ENCODE measurements around the gene ZNF496.

Gene ZNF496

GRCh38 chr1:247330548-247331171 lies 1.0 kb downstream of the ZNF496 start:
- H3K4me3 ChIP-seq (ENCODE audit: low read depth, low read length): peak overlapping the region; percentile 88

GRCh38 chr1:247329097-247329617 lies 2.5 kb downstream of the ZNF496 start:
- H3K4me3 ChIP-seq (ENCODE audit: low read depth, low read length): no peak overlapping the region

GRCh38 chr1:247328311-247328710 lies 3.4 kb downstream of the ZNF496 start:
- no peak overlapping the region for H3K4me3 ChIP-seq (ENCODE audit: low read depth, low read length)

GRCh38 chr1:247326411-247327130 lies 5.1 kb downstream of the ZNF496 start:
- no peak overlapping the region for H3K4me3 ChIP-seq (ENCODE audit: low read depth, low read length)

GRCh38 chr1:247324923-247325322 lies 6.7 kb downstream of the ZNF496 start:
- no peak overlapping the region for H3K4me3 ChIP-seq (ENCODE audit: low read depth, low read length)

GRCh38 chr1:247324204-247324787 lies 7.4 kb downstream of the ZNF496 start:
- H3K4me3 ChIP-seq (ENCODE audit: low read depth, low read length): no peak overlapping the region

GRCh38 chr1:247322849-247323586 lies 8.6 kb downstream of the ZNF496 start:
- H3K4me3 ChIP-seq (ENCODE audit: low read depth, low read length): no peak overlapping the region

GRCh38 chr1:247322442-247322841 lies 9.2 kb downstream of the ZNF496 start:
- no peak overlapping the region for H3K4me3 ChIP-seq (ENCODE audit: low read depth, low read length)

- H3K4me3 ChIP-seq (ENCODE audit: low read depth, low read length): no peak overlapping the region
Measured at GRCh38 chr1:247317702-247318101, 14.0 kb downstream of the ZNF496 start.

- H3K4me3 ChIP-seq (ENCODE audit: low read depth, low read length): no peak overlapping the region
Measured at GRCh38 chr1:247316590-247317197, 15.0 kb downstream of the ZNF496 start.

- no peak overlapping the region for H3K4me3 ChIP-seq (ENCODE audit: low read depth, low read length)
Measured at GRCh38 chr1:247304031-247304430, 27.6 kb downstream of the ZNF496 start.

- no peak overlapping the region for H3K4me3 ChIP-seq (ENCODE audit: low read depth, low read length)
Measured at GRCh38 chr1:247303216-247303615, 28.5 kb downstream of the ZNF496 start.

- H3K4me3 ChIP-seq (ENCODE audit: low read depth, low read length): no peak overlapping the region
Measured at GRCh38 chr1:247301176-247301540, 30.5 kb downstream of the ZNF496 start.

GRCh38 chr1:247300491-247301175 lies 31.0 kb downstream of the ZNF496 start:
- H3K4me3 ChIP-seq (ENCODE audit: low read depth, low read length): no peak overlapping the region

- H3K4me3 ChIP-seq (ENCODE audit: low read depth, low read length): no peak overlapping the region
Measured at GRCh38 chr1:247299723-247300381, 31.8 kb downstream of the ZNF496 start.

GRCh38 chr1:247298701-247299100 lies 33.0 kb downstream of the ZNF496 start:
- H3K4me3 ChIP-seq (ENCODE audit: low read depth, low read length): no peak overlapping the region

GRCh38 chr1:247298124-247298481 lies 33.6 kb downstream of the ZNF496 start:
- H3K4me3 ChIP-seq (ENCODE audit: low read depth, low read length): no peak overlapping the region

GRCh38 chr1:247297263-247298123 lies 34.2 kb downstream of the ZNF496 start:
- H3K4me3 ChIP-seq (ENCODE audit: low read depth, low read length): no peak overlapping the region

- no peak overlapping the region for H3K4me3 ChIP-seq (ENCODE audit: low read depth, low read length)
Measured at GRCh38 chr1:247296599-247297180, 35.0 kb downstream of the ZNF496 start.
